WTC11 (cell line): ENCODE results near the gene FNIP1.

Experiments
- SMAD3 ChIP-seq: sonication (generic); formaldehyde crosslinking; IDR thresholded peaks from 2 replicates; pipeline ENCODE4 v1.8.0; 2022; ENCODE audit warnings: missing genetic modification reagents, mild to moderate bottlenecking, borderline replicate concordance
- SP1 ChIP-seq: sonication (generic); formaldehyde crosslinking; conservative IDR thresholded peaks from 2 replicates; pipeline ENCODE4 v1.8.1; 2022; ENCODE audit warnings: missing genetic modification reagents
- ZBTB43 ChIP-seq: sonication (generic); formaldehyde crosslinking; IDR thresholded peaks from 2 replicates; pipeline ENCODE4 v1.8.1; 2023; ENCODE audit warnings: mild to moderate bottlenecking, missing genetic modification reagents
- ZNF263 ChIP-seq: sonication (generic); formaldehyde crosslinking; IDR thresholded peaks from 2 replicates; pipeline ENCODE4 v1.8.1; 2022; ENCODE audit warnings: low read depth, mild to moderate bottlenecking, moderate library complexity, missing genetic modification reagents
- TF ChIP-seq, protein P1 (sequence below): fragments of 200-600 bp; IDR thresholded peaks from 2 replicates; pipeline ENCODE4 v1.8.0; 2022; ENCODE audit warnings: antibody characterized with exemption

DNA sequence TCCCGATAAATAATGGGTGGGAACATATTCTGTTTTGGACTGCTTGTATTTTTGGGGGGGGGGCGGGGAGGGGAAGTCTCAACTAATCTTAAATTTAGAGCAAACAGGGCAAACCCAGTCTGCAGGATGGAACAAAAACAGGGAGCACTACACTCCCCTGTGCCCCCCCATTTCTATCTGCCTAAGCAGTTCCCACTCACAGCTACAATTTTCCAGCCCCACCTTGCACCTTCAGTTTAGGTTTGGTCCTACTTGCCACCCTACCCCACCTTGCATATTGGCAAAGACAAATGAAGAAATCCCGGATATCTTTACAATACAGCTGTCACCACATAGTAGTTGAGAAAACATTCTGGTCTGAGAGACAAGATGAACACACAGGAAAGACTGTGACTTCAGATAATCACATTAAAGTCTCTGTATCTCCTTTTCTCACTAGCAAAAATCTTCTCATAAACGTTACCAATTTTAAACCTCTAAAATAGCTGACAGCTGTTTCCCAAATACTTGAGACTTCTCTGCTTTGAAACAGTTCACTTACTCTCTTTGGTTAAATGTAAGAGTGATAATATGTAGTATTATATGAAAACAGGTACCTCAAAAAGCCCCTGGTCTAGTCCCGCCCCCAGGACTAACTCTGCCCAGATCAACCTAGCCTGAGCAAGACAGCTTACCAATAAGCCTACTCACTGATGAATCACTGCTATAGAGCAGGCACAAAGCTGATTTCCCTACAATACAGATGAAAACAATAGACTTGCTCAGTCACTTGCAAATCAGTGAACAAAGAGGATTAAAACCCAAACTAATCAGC, 156.6 kb downstream of the FNIP1 start:
- TF ChIP-seq ZNF263 = no peak
- no peak for TF ChIP-seq SP1 (CRISPR knock-in tag)
- TF ChIP-seq, protein P1, sequence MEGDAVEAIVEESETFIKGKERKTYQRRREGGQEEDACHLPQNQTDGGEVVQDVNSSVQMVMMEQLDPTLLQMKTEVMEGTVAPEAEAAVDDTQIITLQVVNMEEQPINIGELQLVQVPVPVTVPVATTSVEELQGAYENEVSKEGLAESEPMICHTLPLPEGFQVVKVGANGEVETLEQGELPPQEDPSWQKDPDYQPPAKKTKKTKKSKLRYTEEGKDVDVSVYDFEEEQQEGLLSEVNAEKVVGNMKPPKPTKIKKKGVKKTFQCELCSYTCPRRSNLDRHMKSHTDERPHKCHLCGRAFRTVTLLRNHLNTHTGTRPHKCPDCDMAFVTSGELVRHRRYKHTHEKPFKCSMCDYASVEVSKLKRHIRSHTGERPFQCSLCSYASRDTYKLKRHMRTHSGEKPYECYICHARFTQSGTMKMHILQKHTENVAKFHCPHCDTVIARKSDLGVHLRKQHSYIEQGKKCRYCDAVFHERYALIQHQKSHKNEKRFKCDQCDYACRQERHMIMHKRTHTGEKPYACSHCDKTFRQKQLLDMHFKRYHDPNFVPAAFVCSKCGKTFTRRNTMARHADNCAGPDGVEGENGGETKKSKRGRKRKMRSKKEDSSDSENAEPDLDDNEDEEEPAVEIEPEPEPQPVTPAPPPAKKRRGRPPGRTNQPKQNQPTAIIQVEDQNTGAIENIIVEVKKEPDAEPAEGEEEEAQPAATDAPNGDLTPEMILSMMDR = no peak
- TF ChIP-seq ZBTB43 = no peak
- no peak for TF ChIP-seq SMAD3 (CRISPR knock-in tag)
